ENCODE results near the gene SLC6A7. TPM values are rescaled to one million over a fixed set of nuclear protein-coding genes. Genes with fewer than 3 reads are reported as not detected.

The SLC6A7 gene
- total and polyA plus RNA-seq, 8 donors: 29.3 TPM; not detected in 7

GRCh38 chr5:150221471-150221870, 31.6 kb downstream of the SLC6A7 start:
- Histone ChIP-seq H3K36me3 (no peaks in the 10 kb centered on the region), H3K27me3 (peaks cover 0 to 23% (median 0%) of the 10 kb centered on the region in 3 donors), H3K4me3 (no peak overlapping the region), H3K4me1 (peaks cover 0 to 12% (median 5%) of the 10 kb centered on the region in 4 donors), H3K9me3 (no peaks in the 10 kb centered on the region), H3K27ac (no peak overlapping the region)
- WGBS, 5 donors: 69 to 82% (median 75%) methylated on average over 5 of the region's 5 CpGs
- TF ChIP-seq EP300 (IDR thresholded peaks at IDR 0.05): no peak
- no peak for TF ChIP-seq POLR2AphosphoS5 (IDR thresholded peaks at IDR 0.05)
- no peak for TF ChIP-seq CTCF (IDR thresholded peaks at IDR 0.05)
- no peak for TF ChIP-seq POLR2A (IDR thresholded peaks at IDR 0.05)
- no peak for DNase-seq
- intact Hi-C loops (cut with DNase I; ENCODE audit: low total_unique reads): loop anchor here (5.0 kb wide), 1 partner anchor 59 kb away; no protein-coding TSS in a partner anchor

- 87 to 93% (median 92%) methylated on average over 21 of the region's 21 CpGs for WGBS, 5 donors
- no peaks in the 10 kb centered on the region for H3K36me3 ChIP-seq
- intact Hi-C loops (cut with DNase I; ENCODE audit: low total_unique reads): loop anchor here (5.0 kb wide), 1 partner anchor 61 kb away; no protein-coding TSS in a partner anchor
- H3K27ac ChIP-seq: no peak overlapping the region
- no peak overlapping the region for H3K4me3 ChIP-seq
- H3K4me1 ChIP-seq: peaks cover 0 to 6% (median 2%) of the 10 kb centered on the region in 4 donors
- no peak for TF ChIP-seq CTCF (IDR thresholded peaks at IDR 0.05)
- no peak for TF ChIP-seq POLR2AphosphoS5 (IDR thresholded peaks at IDR 0.05)
- no peak for TF ChIP-seq POLR2A (IDR thresholded peaks at IDR 0.05)
- TF ChIP-seq EP300 (IDR thresholded peaks at IDR 0.05): no peak
- no peaks in the 10 kb centered on the region for H3K9me3 ChIP-seq
- peaks cover 0 to 15% (median 0%) of the 10 kb centered on the region in 3 donors for H3K27me3 ChIP-seq
- no peak for DNase-seq
These were observed 33.0 kb downstream of the SLC6A7 start for GRCh38 chr5:150222906-150223305.

DNA sequence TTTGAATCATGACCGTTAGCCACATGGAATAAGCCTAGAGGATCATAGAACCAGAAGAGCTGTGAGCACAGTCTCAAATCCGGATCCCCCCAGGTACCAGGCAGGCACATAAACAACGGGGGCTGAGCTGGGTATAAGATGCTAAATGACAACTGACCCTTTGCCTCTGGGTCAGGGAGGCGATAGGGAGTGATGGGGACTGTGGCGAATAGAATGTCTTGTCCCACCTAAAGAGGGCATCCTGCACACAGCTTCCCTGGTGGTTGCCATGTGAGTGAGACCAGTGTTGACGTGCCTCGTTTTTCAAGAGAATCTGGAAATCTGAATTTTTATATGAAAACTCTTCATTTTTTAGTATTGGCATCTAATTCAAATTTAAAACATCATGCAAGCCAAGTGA, 33.6 kb downstream of the SLC6A7 start:
- TF ChIP-seq POLR2A (IDR thresholded peaks at IDR 0.05): no peak
- TF ChIP-seq CTCF (IDR thresholded peaks at IDR 0.05): no peak
- no peak for TF ChIP-seq EP300 (IDR thresholded peaks at IDR 0.05)
- no peak for TF ChIP-seq POLR2AphosphoS5 (IDR thresholded peaks at IDR 0.05)

GRCh38 chr5:150224483-150225027, 34.7 kb downstream of the SLC6A7 start:
- intact Hi-C loops (cut with DNase I; ENCODE audit: low total_unique reads): loop anchor here (5.0 kb wide), 1 partner anchor 62 kb away; no protein-coding TSS in a partner anchor
- 65 to 73% (median 68%) methylated on average over 8 of the region's 8 CpGs for WGBS, 5 donors
- no peak for DNase-seq

More for the DNA sequence above, 33.6 kb downstream of the SLC6A7 start:
- Histone ChIP-seq H3K4me3 (no peak overlapping the region), H3K27ac (no peak overlapping the region), H3K36me3 (no peaks in the 10 kb centered on the region), H3K4me1 (peaks cover 0 to under 1% (median 0%) of the 10 kb centered on the region in 4 donors), H3K9me3 (no peaks in the 10 kb centered on the region), H3K27me3 (peaks cover 0 to 15% (median 0%) of the 10 kb centered on the region in 3 donors)
- DNase-seq: no peak
- WGBS, 5 donors: 87 to 95% (median 90%) methylated on average over 7 of the region's 7 CpGs
- intact Hi-C loops (cut with DNase I; ENCODE audit: low total_unique reads): loop anchor here (5.0 kb wide), 1 partner anchor 61 kb away; no protein-coding TSS in a partner anchor

More at GRCh38 chr5:150224483-150225027, 34.7 kb downstream of the SLC6A7 start:
- Histone ChIP-seq H3K27me3 (peaks cover 0 to 9% (median 0%) of the 10 kb centered on the region in 3 donors), H3K36me3 (no peaks in the 10 kb centered on the region), H3K4me1 (no peaks in the 10 kb centered on the region), H3K27ac (no peak overlapping the region), H3K9me3 (no peaks in the 10 kb centered on the region), H3K4me3 (no peak overlapping the region)
- no peak for TF ChIP-seq EP300 (IDR thresholded peaks at IDR 0.05)
- no peak for TF ChIP-seq CTCF (IDR thresholded peaks at IDR 0.05)
- TF ChIP-seq POLR2A (IDR thresholded peaks at IDR 0.05): no peak
- no peak for TF ChIP-seq POLR2AphosphoS5 (IDR thresholded peaks at IDR 0.05)

Data from stomach (tissue), 9 donors.